SU-DHL-6 (cell line): ENCODE measurements around the gene CIAO2B.

Experiments used
- EZH2phosphoT487 ChIP-seq: fragments of 200-600 bp; sonication (generic), shearing (Covaris generic); conservative IDR thresholded peaks from 2 replicates; pipeline ENCODE4 v1.6.1; 2018; ENCODE audit warnings: mild to moderate bottlenecking, antibody characterized with exemption, low read length, moderate library complexity, mixed read lengths
- TF ChIP-seq, protein P1 (sequence below): fragments of 200-600 bp; sonication (generic); IDR thresholded peaks from one replicate; pipeline ENCODE4 v1.5.1; 2017; ENCODE audit warnings: antibody characterized with exemption, mild to moderate bottlenecking, low read length, moderate library complexity; ENCODE audit not compliant: insufficient read depth, poor library complexity, severe bottlenecking

DNA sequence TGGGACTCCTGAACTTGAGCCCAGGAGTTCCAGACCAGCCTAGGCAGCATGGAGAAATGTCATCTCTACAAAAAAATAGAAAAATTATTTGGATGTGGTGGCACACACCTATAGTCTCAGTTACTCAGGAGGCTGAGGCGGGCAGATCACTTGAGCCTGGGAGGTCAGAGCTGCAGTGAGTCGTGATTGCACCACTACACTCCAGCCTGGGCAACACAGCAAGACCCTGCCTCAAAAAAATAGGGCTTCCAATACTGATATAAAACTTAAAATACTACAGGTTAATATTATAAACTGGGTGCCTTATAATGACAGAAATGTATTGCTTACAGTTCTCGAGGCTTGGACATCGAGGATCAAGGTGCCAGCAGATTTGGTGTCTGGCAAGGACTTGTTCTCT, 11.7 kb upstream of the CIAO2B start:
- TF ChIP-seq, protein P1, sequence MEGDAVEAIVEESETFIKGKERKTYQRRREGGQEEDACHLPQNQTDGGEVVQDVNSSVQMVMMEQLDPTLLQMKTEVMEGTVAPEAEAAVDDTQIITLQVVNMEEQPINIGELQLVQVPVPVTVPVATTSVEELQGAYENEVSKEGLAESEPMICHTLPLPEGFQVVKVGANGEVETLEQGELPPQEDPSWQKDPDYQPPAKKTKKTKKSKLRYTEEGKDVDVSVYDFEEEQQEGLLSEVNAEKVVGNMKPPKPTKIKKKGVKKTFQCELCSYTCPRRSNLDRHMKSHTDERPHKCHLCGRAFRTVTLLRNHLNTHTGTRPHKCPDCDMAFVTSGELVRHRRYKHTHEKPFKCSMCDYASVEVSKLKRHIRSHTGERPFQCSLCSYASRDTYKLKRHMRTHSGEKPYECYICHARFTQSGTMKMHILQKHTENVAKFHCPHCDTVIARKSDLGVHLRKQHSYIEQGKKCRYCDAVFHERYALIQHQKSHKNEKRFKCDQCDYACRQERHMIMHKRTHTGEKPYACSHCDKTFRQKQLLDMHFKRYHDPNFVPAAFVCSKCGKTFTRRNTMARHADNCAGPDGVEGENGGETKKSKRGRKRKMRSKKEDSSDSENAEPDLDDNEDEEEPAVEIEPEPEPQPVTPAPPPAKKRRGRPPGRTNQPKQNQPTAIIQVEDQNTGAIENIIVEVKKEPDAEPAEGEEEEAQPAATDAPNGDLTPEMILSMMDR, result no peak
- TF ChIP-seq EZH2phosphoT487, result no peak
